ENCODE results near the gene BCAT1.
"Not testable (repeated sequence)": the region's sequence is repeated elsewhere in the genome, so short reads cannot be mapped to it uniquely, and the experiment has no call there.

The BCAT1 gene

GRCh38 chr12:24853588-24853987 lies 95.3 kb downstream of the BCAT1 start:
- DNase-seq (ENCODE audit: low spot score): peak; percentile 81

- DNase-seq (ENCODE audit: low spot score): no peak
Observed at GRCh38 chr12:24853094-24853493, 95.8 kb downstream of the BCAT1 start.

GRCh38 chr12:24852420-24852819 lies 96.5 kb downstream of the BCAT1 start:
- DNase-seq (ENCODE audit: low spot score): no peak

- DNase-seq (ENCODE audit: low spot score): not testable (repeated sequence)
Observed at GRCh38 chr12:24851883-24852282, 97.0 kb downstream of the BCAT1 start.

GRCh38 chr12:24851341-24851740 lies 97.6 kb downstream of the BCAT1 start:
- DNase-seq (ENCODE audit: low spot score): no peak

GRCh38 chr12:24850496-24850895 lies 98.4 kb downstream of the BCAT1 start:
- no peak for DNase-seq (ENCODE audit: low spot score)

- DNase-seq (ENCODE audit: low spot score): no peak
Observed at GRCh38 chr12:24848941-24849477, 99.9 kb downstream of the BCAT1 start.

- DNase-seq (ENCODE audit: low spot score): no peak
Observed at GRCh38 chr12:24846689-24847088, 102.2 kb downstream of the BCAT1 start.

GRCh38 chr12:24845615-24846014 lies 103.3 kb downstream of the BCAT1 start:
- no peak for DNase-seq (ENCODE audit: low spot score)

GRCh38 chr12:24840046-24840800 lies 108.7 kb downstream of the BCAT1 start:
- no peak for DNase-seq (ENCODE audit: low spot score)

- no peak for DNase-seq (ENCODE audit: low spot score)
Observed at GRCh38 chr12:24839268-24839791, 109.6 kb downstream of the BCAT1 start.

- no peak for DNase-seq (ENCODE audit: low spot score)
Observed at GRCh38 chr12:24838531-24838950, 110.4 kb downstream of the BCAT1 start.

- DNase-seq (ENCODE audit: low spot score): no peak
Observed at GRCh38 chr12:24835377-24835776, 113.5 kb downstream of the BCAT1 start.

GRCh38 chr12:24833513-24833912 lies 115.4 kb downstream of the BCAT1 start:
- no peak for DNase-seq (ENCODE audit: low spot score)

- DNase-seq (ENCODE audit: low spot score): no peak
Observed at GRCh38 chr12:24823808-24824515, 124.9 kb downstream of the BCAT1 start.

GRCh38 chr12:24822121-24822899 lies 126.6 kb downstream of the BCAT1 start:
- no peak for DNase-seq (ENCODE audit: low spot score)

GRCh38 chr12:24821691-24822090 lies 127.2 kb downstream of the BCAT1 start:
- DNase-seq (ENCODE audit: low spot score): no peak

GRCh38 chr12:24820872-24821271 lies 128.0 kb downstream of the BCAT1 start:
- DNase-seq (ENCODE audit: low spot score): no peak

GRCh38 chr12:24818351-24818750 lies 130.6 kb downstream of the BCAT1 start:
- no peak for DNase-seq (ENCODE audit: low spot score)

GRCh38 chr12:24815114-24815423 lies 133.8 kb downstream of the BCAT1 start:
- no peak for DNase-seq (ENCODE audit: low spot score)

- no peak for DNase-seq (ENCODE audit: low spot score)
Observed at GRCh38 chr12:24814379-24815113, 134.4 kb downstream of the BCAT1 start.

- no peak for DNase-seq (ENCODE audit: low spot score)
Observed at GRCh38 chr12:24810378-24810777, 138.5 kb downstream of the BCAT1 start.
